Vagina (tissue), 2 donors: ENCODE data around the gene NEU2.

Experiments
- CTCF ChIP-seq, 3 experiments: fragments of 450-650 bp in 2 of 3; fragments of 200-600 bp in 1 of 3; sonication (generic) in 1 of 3; IDR thresholded peaks; one replicate each; pipeline ENCODE4 v1.5.1; 2017 to 2019; ENCODE audit warnings: antibody characterized with exemption in 3 of 3, mild to moderate bottlenecking in 2 of 3, moderate library complexity in 2 of 3
- POLR2AphosphoS5 ChIP-seq, 2 donors: sonication (generic); formaldehyde crosslinking; IDR thresholded peaks; one replicate each; pipeline ENCODE4 v1.9.0; 2017; ENCODE audit warnings: antibody characterized with exemption in 2 of 2, mild to moderate bottlenecking in 2 of 2, low read depth in 1 of 2; ENCODE audit not compliant: insufficient read depth in 1 of 2

GRCh38 chr2:233015019-233015645 is 17.3 kb upstream of the NEU2 start:
- TF ChIP-seq CTCF (IDR thresholded peaks at IDR 0.05): no peak
- TF ChIP-seq POLR2AphosphoS5 (IDR thresholded peaks at IDR 0.05; ENCODE audit: insufficient read depth in 1 of 2, low read depth in 1 of 2): no peak
